ENCODE data around the gene GJC1. TPM values are rescaled to one million over a fixed set of nuclear protein-coding genes. Genes with fewer than 3 reads are reported as not detected.
A peak's percentile ranks its signal among the peaks of the same experiment; 100 is the strongest.

The GJC1 gene
- total RNA-seq, 1 donor, result 10.5 TPM

- peak; percentile 86 for DNase-seq (ENCODE audit: insufficient read length, low spot score, missing footprints)
- H3K4me1 ChIP-seq (ENCODE audit: insufficient read depth, low read length), result no peaks in the 10 kb centered on the region
- H3K27ac ChIP-seq (ENCODE audit: low read depth, low read length), result no peak overlapping the region
- H3K4me2 ChIP-seq (ENCODE audit: insufficient read depth, low read length), result no peak overlapping the region
- no peaks in the 10 kb centered on the region for H3K79me2 ChIP-seq (ENCODE audit: insufficient read depth, low read length)
- no peaks in the 10 kb centered on the region for H3K36me3 ChIP-seq (ENCODE audit: insufficient read depth, low read length)
- H3K4me3 ChIP-seq (ENCODE audit: insufficient read depth, low read length), result no peak overlapping the region
- H4K20me1 ChIP-seq (ENCODE audit: insufficient read depth, low read length), result no peaks in the 10 kb centered on the region
- no peaks in the 10 kb centered on the region for H3K9me3 ChIP-seq (ENCODE audit: low read depth, low read length)
- H3K27me3 ChIP-seq (ENCODE audit: insufficient read depth, low read length), result peaks cover 35% of the 10 kb centered on the region
- no peak overlapping the region for H2AFZ ChIP-seq (ENCODE audit: low read length)
- TF ChIP-seq CTCF (IDR thresholded peaks at IDR 0.05; ENCODE audit: extremely low read depth, low read depth, low read length), result no peak
Observed at GRCh38 chr17:44760474-44761308, 69.4 kb downstream of the GJC1 start.

- Histone ChIP-seq H3K4me2 (ENCODE audit: insufficient read depth, low read length) (no peak overlapping the region), H3K9me3 (ENCODE audit: low read depth, low read length) (no peaks in the 10 kb centered on the region), H3K4me1 (ENCODE audit: insufficient read depth, low read length) (no peaks in the 10 kb centered on the region), H3K27ac (ENCODE audit: low read depth, low read length) (no peak overlapping the region), H2AFZ (ENCODE audit: low read length) (no peak overlapping the region), H3K79me2 (ENCODE audit: insufficient read depth, low read length) (no peaks in the 10 kb centered on the region), H3K4me3 (ENCODE audit: insufficient read depth, low read length) (no peak overlapping the region), H4K20me1 (ENCODE audit: insufficient read depth, low read length) (no peaks in the 10 kb centered on the region), H3K36me3 (ENCODE audit: insufficient read depth, low read length) (no peaks in the 10 kb centered on the region), H3K27me3 (ENCODE audit: insufficient read depth, low read length) (peaks cover 35% of the 10 kb centered on the region)
- no peak for TF ChIP-seq CTCF (IDR thresholded peaks at IDR 0.05; ENCODE audit: extremely low read depth, low read depth, low read length)
- DNase-seq (ENCODE audit: insufficient read length, low spot score, missing footprints), result no peak
Observed at GRCh38 chr17:44759916-44760243, 70.2 kb downstream of the GJC1 start.

- Histone ChIP-seq H2AFZ (ENCODE audit: low read length) (no peak overlapping the region), H3K27me3 (ENCODE audit: insufficient read depth, low read length) (peaks cover 35% of the 10 kb centered on the region), H3K79me2 (ENCODE audit: insufficient read depth, low read length) (no peaks in the 10 kb centered on the region), H3K9me3 (ENCODE audit: low read depth, low read length) (no peaks in the 10 kb centered on the region), H3K4me1 (ENCODE audit: insufficient read depth, low read length) (no peaks in the 10 kb centered on the region), H3K4me2 (ENCODE audit: insufficient read depth, low read length) (peak overlapping the region; percentile 53), H3K36me3 (ENCODE audit: insufficient read depth, low read length) (no peaks in the 10 kb centered on the region), H3K4me3 (ENCODE audit: insufficient read depth, low read length) (peak overlapping the region; percentile 46), H4K20me1 (ENCODE audit: insufficient read depth, low read length) (no peaks in the 10 kb centered on the region), H3K27ac (ENCODE audit: low read depth, low read length) (no peak overlapping the region)
- no peak for TF ChIP-seq CTCF (IDR thresholded peaks at IDR 0.05; ENCODE audit: extremely low read depth, low read depth, low read length)
- peak; percentile 96 for DNase-seq (ENCODE audit: insufficient read length, low spot score, missing footprints)
Observed at GRCh38 chr17:44759086-44759915, 70.8 kb downstream of the GJC1 start.
